ENCODE data around the gene SYNDIG1L.
A peak's percentile ranks its signal among the peaks of the same experiment; 100 is the strongest.
"Not testable (repeated sequence)": the region's sequence is repeated elsewhere in the genome, so short reads cannot be mapped to it uniquely, and the experiment has no call there.

Gene SYNDIG1L

GRCh38 chr14:74402401-74403251, 23.4 kb downstream of the SYNDIG1L start:
- no peak for DNase-seq (ENCODE audit: low spot score)

GRCh38 chr14:74401504-74402241, 24.3 kb downstream of the SYNDIG1L start:
- no peak for DNase-seq (ENCODE audit: low spot score)

GRCh38 chr14:74400919-74401503, 25.0 kb downstream of the SYNDIG1L start:
- no peak for DNase-seq (ENCODE audit: low spot score)

- DNase-seq (ENCODE audit: low spot score), result peak; percentile 47
These were observed 25.9 kb downstream of the SYNDIG1L start for GRCh38 chr14:74400031-74400685.

- no peak for DNase-seq (ENCODE audit: low spot score)
These were observed 30.9 kb downstream of the SYNDIG1L start for GRCh38 chr14:74395094-74395493.

GRCh38 chr14:74394549-74394948, 31.5 kb downstream of the SYNDIG1L start:
- no peak for DNase-seq (ENCODE audit: low spot score)

GRCh38 chr14:74392616-74393570, 33.1 kb downstream of the SYNDIG1L start:
- no peak for DNase-seq (ENCODE audit: low spot score)

GRCh38 chr14:74391479-74391878, 34.5 kb downstream of the SYNDIG1L start:
- DNase-seq (ENCODE audit: low spot score), result no peak

- DNase-seq (ENCODE audit: low spot score), result not testable (repeated sequence)
These were observed 35.5 kb downstream of the SYNDIG1L start for GRCh38 chr14:74390505-74390904.

GRCh38 chr14:74389980-74390379, 36.0 kb downstream of the SYNDIG1L start:
- no peak for DNase-seq (ENCODE audit: low spot score)

GRCh38 chr14:74382231-74382630, 43.8 kb downstream of the SYNDIG1L start:
- no peak for DNase-seq (ENCODE audit: low spot score)

- DNase-seq (ENCODE audit: low spot score), result not testable (repeated sequence)
These were observed 44.4 kb downstream of the SYNDIG1L start for GRCh38 chr14:74381571-74381970.

GRCh38 chr14:74380845-74381244, 45.2 kb downstream of the SYNDIG1L start:
- DNase-seq (ENCODE audit: low spot score), result no peak

- DNase-seq (ENCODE audit: low spot score), result no peak
These were observed 45.8 kb downstream of the SYNDIG1L start for GRCh38 chr14:74380172-74380571.

GRCh38 chr14:74377976-74378690, 47.9 kb downstream of the SYNDIG1L start:
- DNase-seq (ENCODE audit: low spot score), result no peak

GRCh38 chr14:74368441-74368840, 57.6 kb downstream of the SYNDIG1L start:
- DNase-seq (ENCODE audit: low spot score), result no peak

- no peak for DNase-seq (ENCODE audit: low spot score)
These were observed 58.0 kb downstream of the SYNDIG1L start for GRCh38 chr14:74368026-74368425.

GRCh38 chr14:74364271-74364880, 61.6 kb downstream of the SYNDIG1L start:
- DNase-seq (ENCODE audit: low spot score), result no peak

- peak; percentile 91 for DNase-seq (ENCODE audit: low spot score)
These were observed 63.6 kb downstream of the SYNDIG1L start for GRCh38 chr14:74362361-74362915.

GRCh38 chr14:74360163-74360562, 65.8 kb downstream of the SYNDIG1L start:
- DNase-seq (ENCODE audit: low spot score), result no peak

All from AG08396 (cell line).